Astrocyte (in vitro differentiated cells and primary cell): ENCODE data around the gene AGPAT3. TPM values are rescaled to one million over a fixed set of nuclear protein-coding genes. Genes with fewer than 3 reads are reported as not detected.

ENCODE experiments used
- DNase-seq: peaks from one replicate; pipeline ENCODE4 v3.0.0-alpha.2; 2010; ENCODE audit warnings: low read depth
- FAIRE-seq: peaks from 2 replicates; lab custom pipeline; 2011; peaks lifted over from hg19 to GRCh38; lab: Jason Lieb, UNC
- H2AFZ ChIP-seq: 2 replicates; pipeline ENCODE4 v1.6.0; 2012; ENCODE audit warnings: low read depth, low read length, inconsistent platforms
- H3K27ac ChIP-seq: 2 replicates; pipeline ENCODE4 v1.5.1; 2011; ENCODE audit warnings: low read depth, low read length, inconsistent platforms
- H3K27me3 ChIP-seq: 2 replicates; pipeline ENCODE4 v1.6.0; 2011; ENCODE audit warnings: low read length, inconsistent platforms; ENCODE audit not compliant: insufficient read depth
- H3K36me3 ChIP-seq: 2 replicates; pipeline ENCODE4 v1.5.1; 2011; ENCODE audit warnings: low read length, inconsistent platforms; ENCODE audit not compliant: insufficient read depth
- H3K4me1 ChIP-seq: 2 replicates; pipeline ENCODE4 v1.5.1; 2011; ENCODE audit warnings: low read length, inconsistent platforms; ENCODE audit not compliant: insufficient read depth
- H3K4me2 ChIP-seq: 2 replicates; pipeline ENCODE4 v1.6.0; 2012; ENCODE audit warnings: low read length, inconsistent platforms
- H3K4me3 ChIP-seq: 2 replicates; pipeline ENCODE4 v1.5.1; 2011; ENCODE audit warnings: low read depth, mild to moderate bottlenecking, low read length, inconsistent platforms; ENCODE audit not compliant: insufficient read depth
- H3K79me2 ChIP-seq: 2 replicates; pipeline ENCODE4 v1.6.0; 2012; ENCODE audit warnings: mild to moderate bottlenecking, low read length, inconsistent platforms; ENCODE audit not compliant: insufficient read depth
- H3K9ac ChIP-seq: 2 replicates; pipeline ENCODE4 v1.6.0; 2012; ENCODE audit warnings: mild to moderate bottlenecking, low read length, inconsistent platforms
- H3K9me3 ChIP-seq: 2 replicates; pipeline ENCODE4 v1.5.1; 2012; ENCODE audit warnings: low read depth, mild to moderate bottlenecking, low read length, inconsistent platforms; ENCODE audit not compliant: insufficient read depth
- H4K20me1 ChIP-seq: 2 replicates; pipeline ENCODE4 v1.6.0; 2012; ENCODE audit warnings: low read length, inconsistent platforms; ENCODE audit not compliant: insufficient read depth
- H3K27ac Mint-ChIP-seq: one replicate; pipeline ENCODE4 v1.8.0; 2021; ENCODE audit warnings: mild to moderate bottlenecking, mixed read lengths; ENCODE audit not compliant: unreplicated experiment
- H3K27me3 Mint-ChIP-seq: one replicate; pipeline ENCODE4 v1.8.0; 2021; ENCODE audit warnings: low read depth, mixed read lengths; ENCODE audit not compliant: unreplicated experiment
- H3K36me3 Mint-ChIP-seq: one replicate; pipeline ENCODE4 v1.8.0; 2021; ENCODE audit warnings: low read depth, mixed read lengths; ENCODE audit not compliant: unreplicated experiment
- H3K4me1 Mint-ChIP-seq: one replicate; pipeline ENCODE4 v1.8.0; 2021; ENCODE audit warnings: low read depth, mixed read lengths; ENCODE audit not compliant: unreplicated experiment
- H3K4me3 Mint-ChIP-seq: one replicate; pipeline ENCODE4 v1.8.0; 2021; ENCODE audit warnings: mild to moderate bottlenecking, moderate library complexity, mixed read lengths; ENCODE audit not compliant: unreplicated experiment
- H3K9me3 Mint-ChIP-seq: one replicate; pipeline ENCODE4 v1.8.0; 2021; ENCODE audit warnings: mild to moderate bottlenecking, mixed read lengths; ENCODE audit not compliant: unreplicated experiment
- EZH2 ChIP-seq: IDR thresholded peaks from 2 replicates; pipeline ENCODE4 v1.6.1; 2012; ENCODE audit warnings: mild to moderate bottlenecking, low read length, inconsistent platforms; ENCODE audit not compliant: insufficient read depth
- total RNA-seq: library from RNA; stranded (reverse); gene quantifications from 2 replicates; pipeline ENCODE4 v1.2.1, GENCODE V29; 2021
- TF ChIP-seq, protein P1 (sequence below): IDR thresholded peaks from 2 replicates; pipeline ENCODE4 v1.5.1; 2011; ENCODE audit warnings: low read depth, mild to moderate bottlenecking, inconsistent platforms, low read length, moderate library complexity; ENCODE audit not compliant: insufficient read depth

The AGPAT3 gene
- total RNA-seq, 1 donor from 2014 or later, result 34.7 TPM

DNA sequence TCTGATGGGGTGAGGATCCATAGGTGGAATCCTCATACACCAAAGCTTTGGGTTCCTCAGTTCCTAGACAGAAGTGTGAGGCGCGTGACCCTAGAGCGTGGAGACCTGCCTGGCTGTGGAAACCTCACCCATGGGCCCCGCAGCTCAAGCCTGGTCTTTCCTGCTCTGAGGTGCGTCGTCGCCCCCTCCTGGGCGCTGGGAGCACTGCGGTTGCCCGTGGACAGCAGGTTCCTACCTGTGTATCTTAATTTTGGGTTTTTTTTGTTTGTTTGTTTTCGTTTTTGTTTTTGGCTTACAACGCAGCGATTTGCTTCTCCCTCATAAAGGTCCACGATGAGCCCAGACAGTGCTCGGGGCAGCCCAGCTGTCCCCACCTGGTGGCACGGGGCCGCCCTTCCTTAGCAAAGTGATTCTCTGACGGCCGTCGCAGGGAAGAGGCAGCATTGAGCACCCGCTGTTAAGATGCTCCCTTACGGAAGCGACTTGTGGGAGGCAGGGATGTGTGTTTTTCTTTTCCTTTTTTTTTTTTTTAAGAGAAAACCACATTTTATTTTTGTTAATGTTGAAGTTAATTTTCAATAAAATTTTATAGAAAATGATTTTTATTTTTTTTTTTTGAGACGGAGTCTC is 110.6 kb downstream of the AGPAT3 start:
- Histone ChIP-seq H4K20me1 (peaks cover 8% of the 10 kb centered on the region), H3K27ac (no peak overlapping the region), H3K9ac (no peak overlapping the region), H3K4me3 (no peak overlapping the region), H3K4me2 (peak overlapping the region; percentile 26), H3K4me1 (peaks cover 4% of the 10 kb centered on the region), H3K27me3 (no peaks in the 10 kb centered on the region), H2AFZ (no peak overlapping the region), H3K36me3 (peaks cover 3% of the 10 kb centered on the region), H3K9me3 (no peaks in the 10 kb centered on the region), H3K79me2 (no peaks in the 10 kb centered on the region)
- TF ChIP-seq EZH2, result no peak
- TF ChIP-seq, protein P1, sequence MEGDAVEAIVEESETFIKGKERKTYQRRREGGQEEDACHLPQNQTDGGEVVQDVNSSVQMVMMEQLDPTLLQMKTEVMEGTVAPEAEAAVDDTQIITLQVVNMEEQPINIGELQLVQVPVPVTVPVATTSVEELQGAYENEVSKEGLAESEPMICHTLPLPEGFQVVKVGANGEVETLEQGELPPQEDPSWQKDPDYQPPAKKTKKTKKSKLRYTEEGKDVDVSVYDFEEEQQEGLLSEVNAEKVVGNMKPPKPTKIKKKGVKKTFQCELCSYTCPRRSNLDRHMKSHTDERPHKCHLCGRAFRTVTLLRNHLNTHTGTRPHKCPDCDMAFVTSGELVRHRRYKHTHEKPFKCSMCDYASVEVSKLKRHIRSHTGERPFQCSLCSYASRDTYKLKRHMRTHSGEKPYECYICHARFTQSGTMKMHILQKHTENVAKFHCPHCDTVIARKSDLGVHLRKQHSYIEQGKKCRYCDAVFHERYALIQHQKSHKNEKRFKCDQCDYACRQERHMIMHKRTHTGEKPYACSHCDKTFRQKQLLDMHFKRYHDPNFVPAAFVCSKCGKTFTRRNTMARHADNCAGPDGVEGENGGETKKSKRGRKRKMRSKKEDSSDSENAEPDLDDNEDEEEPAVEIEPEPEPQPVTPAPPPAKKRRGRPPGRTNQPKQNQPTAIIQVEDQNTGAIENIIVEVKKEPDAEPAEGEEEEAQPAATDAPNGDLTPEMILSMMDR, result peak; percentile 83
- FAIRE-seq (no peak), DNase-seq (no peak)
- peaks cover 3% of the 10 kb centered on the region for H3K4me1 Mint-ChIP-seq
- no peaks in the 10 kb centered on the region for H3K9me3 Mint-ChIP-seq
- H3K4me3 Mint-ChIP-seq, result no peak overlapping the region
- H3K27me3 Mint-ChIP-seq, result no peaks in the 10 kb centered on the region
- H3K36me3 Mint-ChIP-seq, result peaks cover 12% of the 10 kb centered on the region
- H3K27ac Mint-ChIP-seq, result no peak overlapping the region

GRCh38 chr21:43976661-43977060 is 111.6 kb downstream of the AGPAT3 start:
- H3K9ac ChIP-seq, result no peak overlapping the region
- FAIRE-seq, result no peak

More at GRCh38 chr21:43976661-43977060, 111.6 kb downstream of the AGPAT3 start:
- Histone ChIP-seq H4K20me1 (peaks cover 8% of the 10 kb centered on the region), H3K4me2 (no peak overlapping the region), H3K9me3 (no peaks in the 10 kb centered on the region), H2AFZ (no peak overlapping the region), H3K36me3 (peaks cover 3% of the 10 kb centered on the region), H3K27me3 (no peaks in the 10 kb centered on the region), H3K27ac (no peak overlapping the region), H3K79me2 (no peaks in the 10 kb centered on the region), H3K4me3 (no peak overlapping the region), H3K4me1 (peaks cover 11% of the 10 kb centered on the region)
- peaks cover 11% of the 10 kb centered on the region for H3K36me3 Mint-ChIP-seq
- H3K27ac Mint-ChIP-seq, result no peak overlapping the region
- H3K27me3 Mint-ChIP-seq, result no peaks in the 10 kb centered on the region
- TF ChIP-seq EZH2, result no peak
- TF ChIP-seq, protein P1, result no peak
- no peak overlapping the region for H3K4me3 Mint-ChIP-seq
- DNase-seq, result no peak
- no peaks in the 10 kb centered on the region for H3K9me3 Mint-ChIP-seq
- peaks cover 7% of the 10 kb centered on the region for H3K4me1 Mint-ChIP-seq
